Measurements from ENCODE around the gene SCRN2.
A peak's percentile ranks its signal among the peaks of the same experiment; 100 is the strongest.

The SCRN2 gene

DNA sequence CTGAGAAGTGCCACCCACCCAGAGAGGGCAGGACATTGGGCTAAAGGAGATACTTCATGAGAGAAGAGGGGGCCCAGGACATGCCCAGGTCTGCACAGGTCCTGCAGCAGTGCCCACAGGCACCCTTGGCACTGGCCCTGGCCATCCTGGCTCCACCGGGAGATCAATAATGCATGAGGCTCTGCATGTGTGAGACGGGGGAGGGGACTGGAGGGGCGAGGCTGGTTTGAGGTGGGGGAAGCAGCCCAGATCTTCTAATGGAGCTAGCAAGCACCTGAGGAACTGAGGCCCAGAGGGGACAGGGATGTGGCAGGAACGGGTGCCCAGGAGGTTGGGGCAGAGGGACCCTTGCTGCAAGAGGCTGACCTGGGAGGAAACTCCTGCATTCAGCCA lies 20.0 kb downstream of the SCRN2 start:
- DNase-seq (ENCODE audit: low spot score): no peak

DNA sequence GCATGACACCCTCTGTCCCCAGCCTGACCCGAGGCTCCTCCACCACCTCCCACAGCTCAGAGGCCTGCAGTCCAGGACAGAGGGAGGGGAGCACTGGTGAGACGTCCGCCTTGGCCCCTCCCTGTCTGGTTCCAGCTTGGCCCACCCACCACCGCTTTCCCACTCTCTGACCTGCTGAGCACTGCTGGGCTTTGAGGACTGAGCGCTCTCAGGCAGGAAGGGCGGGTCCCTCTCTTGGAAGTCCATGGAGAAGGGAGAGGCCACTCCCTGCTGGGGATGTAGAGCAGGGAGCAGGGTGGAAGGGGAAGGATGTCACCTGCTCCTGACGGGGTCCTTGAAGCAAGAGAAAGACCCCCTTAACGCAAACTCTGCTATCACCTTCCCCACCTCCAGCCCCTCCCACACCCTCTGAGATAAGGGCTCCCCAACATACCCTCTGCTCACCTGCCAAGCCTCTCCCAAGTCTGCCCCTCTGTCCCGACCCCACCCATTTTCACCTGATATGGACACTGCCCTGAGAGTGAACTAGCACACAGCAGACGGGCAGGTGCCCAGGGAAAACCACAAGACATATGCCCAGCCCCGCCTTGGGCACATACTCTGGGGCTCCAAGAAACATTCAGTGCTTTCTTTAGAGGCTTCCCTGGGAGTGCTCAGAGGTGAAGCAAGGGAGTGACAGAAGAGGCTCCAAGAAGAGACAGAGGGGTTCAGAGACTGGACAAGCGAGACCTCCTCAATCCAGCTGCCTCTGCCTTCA lies 20.9 kb downstream of the SCRN2 start:
- DNase-seq (ENCODE audit: low spot score): no peak

- no peak for DNase-seq (ENCODE audit: low spot score)
Observed at GRCh38 chr17:47819475-47819874, 21.6 kb downstream of the SCRN2 start.

GRCh38 chr17:47818002-47818695 lies 22.9 kb downstream of the SCRN2 start:
- DNase-seq (ENCODE audit: low spot score): no peak

GRCh38 chr17:47816947-47817346 lies 24.1 kb downstream of the SCRN2 start:
- DNase-seq (ENCODE audit: low spot score): no peak

GRCh38 chr17:47816111-47816735 lies 24.9 kb downstream of the SCRN2 start:
- no peak for DNase-seq (ENCODE audit: low spot score)

GRCh38 chr17:47815106-47815918 lies 25.8 kb downstream of the SCRN2 start:
- no peak for DNase-seq (ENCODE audit: low spot score)

- no peak for DNase-seq (ENCODE audit: low spot score)
Observed at GRCh38 chr17:47813512-47814031, 27.5 kb downstream of the SCRN2 start.

DNA sequence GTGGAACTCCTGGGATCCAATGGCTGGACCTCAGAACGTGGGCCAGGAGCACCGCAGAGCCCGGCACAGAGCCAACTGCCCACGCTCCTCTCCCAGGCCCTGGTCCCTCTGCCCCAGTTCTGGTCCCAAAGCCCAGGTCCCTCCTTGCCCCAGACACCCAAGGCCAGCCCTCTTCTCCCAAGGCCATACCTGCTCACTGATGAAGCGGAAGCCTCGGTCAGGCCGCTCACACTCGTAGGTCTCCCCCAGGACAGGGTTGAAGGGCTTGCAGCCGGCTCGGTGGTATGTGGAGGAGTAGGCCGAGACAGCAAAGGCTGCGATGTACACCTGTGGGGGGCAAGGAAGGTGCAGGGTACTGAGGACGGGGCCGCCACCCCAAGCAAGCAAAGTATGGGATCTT lies 28.0 kb downstream of the SCRN2 start:
- DNase-seq (ENCODE audit: low spot score): no peak

- no peak for DNase-seq (ENCODE audit: low spot score)
Observed at GRCh38 chr17:47812146-47812920, 28.7 kb downstream of the SCRN2 start.

GRCh38 chr17:47811709-47812108 lies 29.4 kb downstream of the SCRN2 start:
- no peak for DNase-seq (ENCODE audit: low spot score)

- DNase-seq (ENCODE audit: low spot score): no peak
Observed at GRCh38 chr17:47810901-47811635, 30.0 kb downstream of the SCRN2 start.

- peak; percentile 85 for DNase-seq (ENCODE audit: low spot score)
Observed at GRCh38 chr17:47810200-47810821, 30.8 kb downstream of the SCRN2 start.

DNA sequence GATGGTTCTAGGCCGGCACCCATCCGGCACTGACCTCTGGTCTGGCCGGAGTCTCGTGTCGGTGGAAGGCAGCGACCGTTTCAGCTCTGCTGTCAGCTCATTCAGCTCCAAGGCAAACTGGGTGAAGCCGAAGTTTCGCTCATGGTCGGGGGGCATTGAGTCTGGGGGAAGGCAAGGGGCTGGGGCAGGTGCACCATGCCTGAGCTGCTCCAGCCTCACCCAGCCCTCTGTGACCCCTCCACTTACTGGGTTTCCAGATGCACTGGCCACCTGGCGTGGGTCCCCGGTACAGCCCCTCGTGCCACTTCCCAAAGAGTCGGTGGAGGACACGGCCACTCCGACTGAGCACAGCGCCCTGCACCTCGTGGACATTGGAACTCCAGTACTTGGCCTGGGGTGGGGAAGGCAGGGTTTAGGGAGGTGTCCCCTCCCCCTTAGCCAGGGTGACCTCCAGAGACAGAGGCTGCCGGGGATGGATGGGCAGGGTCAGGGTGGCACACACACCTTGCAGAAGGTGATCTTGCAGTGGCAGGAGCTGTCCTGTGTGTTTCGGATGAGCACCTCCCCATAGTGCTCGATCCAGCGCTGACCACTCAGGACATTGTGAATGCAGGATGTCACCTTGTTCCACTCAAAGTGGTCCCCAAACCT lies 32.1 kb downstream of the SCRN2 start:
- no peak for DNase-seq (ENCODE audit: low spot score)

DNA sequence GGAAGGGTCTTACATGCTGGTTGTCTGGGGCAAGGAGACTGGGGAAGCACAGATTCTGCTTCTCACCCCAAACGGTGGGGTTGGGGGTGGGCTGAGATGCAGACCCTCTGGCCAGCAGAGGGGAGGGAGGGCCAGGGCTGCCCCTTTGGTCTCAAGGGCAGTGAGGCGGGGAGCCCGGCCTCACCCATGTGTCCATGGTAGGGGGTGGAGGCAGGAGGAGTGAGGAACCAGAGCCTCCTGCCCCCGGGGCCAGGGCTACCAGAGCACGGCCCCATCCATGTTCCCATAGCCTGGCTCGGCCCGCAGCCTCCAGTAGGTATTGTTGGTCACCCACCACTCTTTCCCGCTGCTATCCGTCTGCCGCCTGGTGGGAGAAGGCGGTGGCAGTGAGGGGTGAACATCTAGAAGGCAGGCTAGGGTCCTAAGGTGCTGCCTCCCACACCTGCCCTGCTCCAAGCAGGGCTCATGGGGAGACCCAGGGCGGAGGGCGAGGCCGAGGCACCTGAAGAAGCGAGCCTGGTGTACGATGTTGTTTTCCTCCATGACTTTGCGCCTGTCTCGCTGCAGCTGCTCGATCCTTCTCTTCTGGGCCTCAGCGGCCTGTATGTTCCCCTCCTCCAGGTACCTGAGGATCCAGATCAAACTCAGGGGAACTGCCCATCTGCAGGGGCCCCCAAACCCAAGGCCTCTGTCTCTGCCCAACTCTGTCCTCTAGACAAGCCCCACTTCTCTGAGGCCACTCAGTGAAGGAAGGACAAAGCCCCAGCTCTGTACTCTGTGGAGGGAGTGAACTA lies 32.8 kb downstream of the SCRN2 start:
- DNase-seq (ENCODE audit: low spot score): no peak

GRCh38 chr17:47807421-47807820 lies 33.7 kb downstream of the SCRN2 start:
- no peak for DNase-seq (ENCODE audit: low spot score)

GRCh38 chr17:47806913-47807255 lies 34.2 kb downstream of the SCRN2 start:
- no peak for DNase-seq (ENCODE audit: low spot score)

- no peak for DNase-seq (ENCODE audit: low spot score)
Observed at GRCh38 chr17:47806026-47806912, 34.8 kb downstream of the SCRN2 start.
